HEK293T (cell line): ENCODE results near the gene KRT32.

Experiments used
- CTCF ChIA-PET: fragments of 350-600 bp; formaldehyde crosslinking; extraction: SDS; loops from one replicate; lab custom pipeline; 2021; ENCODE audit warnings: antibody characterized with exemption, inconsistent platforms; lab: Yijun Ruan, JAX
- POLR2A ChIA-PET: fragments of 350-600 bp; formaldehyde crosslinking; extraction: SDS; loops from one replicate; lab custom pipeline; 2020; ENCODE audit warnings: antibody characterized with exemption, inconsistent platforms; lab: Yijun Ruan, JAX
- DNase-seq: peaks from one replicate; pipeline ENCODE4 v3.0.0; 2012; ENCODE audit warnings: mixed read lengths; ENCODE audit errors: extremely low spot score
- ARNT ChIP-seq: fragments of 450-650 bp; IDR thresholded peaks from 2 replicates; pipeline ENCODE4 v1.6.1; 2017; ENCODE audit warnings: mild to moderate bottlenecking
- BHLHE40 ChIP-seq: fragments of 450-650 bp; IDR thresholded peaks from 2 replicates; pipeline ENCODE4 v1.6.1; 2016; ENCODE audit warnings: mild to moderate bottlenecking, moderate library complexity, borderline replicate concordance
- CTBP1 ChIP-seq: fragments of 450-650 bp; IDR thresholded peaks from 2 replicates; pipeline ENCODE4 v1.6.1; 2016; ENCODE audit warnings: borderline replicate concordance
- ELF4 ChIP-seq: fragments of 450-650 bp; IDR thresholded peaks from 2 replicates; pipeline ENCODE4 v1.6.1; 2017; ENCODE audit warnings: antibody characterized with exemption
- FOXA1 ChIP-seq: fragments of 450-650 bp; IDR thresholded peaks from 2 replicates; pipeline ENCODE4 v1.6.1; 2016; ENCODE audit warnings: mild to moderate bottlenecking
- FOXK2 ChIP-seq: fragments of 450-650 bp; IDR thresholded peaks from 2 replicates; pipeline ENCODE4 v1.6.1; 2016; ENCODE audit warnings: mild to moderate bottlenecking
- FOXM1 ChIP-seq: fragments of 450-650 bp; IDR thresholded peaks from 2 replicates; pipeline ENCODE4 v1.6.1; 2017; ENCODE audit warnings: mild to moderate bottlenecking, borderline replicate concordance
- HDGF ChIP-seq: fragments of 450-650 bp; IDR thresholded peaks from 2 replicates; pipeline ENCODE4 v1.6.1; 2017; ENCODE audit warnings: antibody characterized with exemption, borderline replicate concordance
- L3MBTL2 ChIP-seq: fragments of 450-650 bp; conservative IDR thresholded peaks from 2 replicates; pipeline ENCODE4 v1.6.1; 2016; ENCODE audit warnings: mild to moderate bottlenecking
- LEF1 ChIP-seq: fragments of 450-650 bp; IDR thresholded peaks from 2 replicates; pipeline ENCODE4 v1.6.1; 2017; ENCODE audit warnings: mild to moderate bottlenecking, borderline replicate concordance
- NFRKB ChIP-seq: fragments of 450-650 bp; IDR thresholded peaks from 2 replicates; pipeline ENCODE4 v1.6.1; 2016; ENCODE audit warnings: mild to moderate bottlenecking, moderate library complexity
- SP1 ChIP-seq: fragments of 450-650 bp; IDR thresholded peaks from 2 replicates; pipeline ENCODE4 v1.6.1; 2017
- SUZ12 ChIP-seq: fragments of 450-650 bp; IDR thresholded peaks from 2 replicates; pipeline ENCODE4 v1.6.1; 2016; ENCODE audit warnings: mild to moderate bottlenecking
- TARDBP ChIP-seq: fragments of 450-650 bp; IDR thresholded peaks from 2 replicates; pipeline ENCODE4 v1.6.1; 2016
- ZNF384 ChIP-seq: fragments of 450-650 bp; IDR thresholded peaks from 2 replicates; pipeline ENCODE4 v1.6.1; 2016
- TF ChIP-seq, protein P1 (sequence below): fragments of 450-650 bp; IDR thresholded peaks from 2 replicates; pipeline ENCODE4 v1.6.1; 2016

KRT32 gene

GRCh38 chr17:41444186-41444585 lies 23.0 kb downstream of the KRT32 start:
- CTCF ChIA-PET = no interaction called here
- no peak for DNase-seq
- TF ChIP-seq ZNF384 (no peak), CTBP1 (no peak), SP1 (no peak), LEF1 (no peak), FOXM1 (no peak), BHLHE40 (no peak), FOXK2 (no peak), HDGF (no peak), ELF4 (no peak), NFRKB (no peak), FOXA1 (no peak), ARNT (no peak), TARDBP (no peak), L3MBTL2 (no peak), SUZ12 (no peak)
- TF ChIP-seq, protein P1, sequence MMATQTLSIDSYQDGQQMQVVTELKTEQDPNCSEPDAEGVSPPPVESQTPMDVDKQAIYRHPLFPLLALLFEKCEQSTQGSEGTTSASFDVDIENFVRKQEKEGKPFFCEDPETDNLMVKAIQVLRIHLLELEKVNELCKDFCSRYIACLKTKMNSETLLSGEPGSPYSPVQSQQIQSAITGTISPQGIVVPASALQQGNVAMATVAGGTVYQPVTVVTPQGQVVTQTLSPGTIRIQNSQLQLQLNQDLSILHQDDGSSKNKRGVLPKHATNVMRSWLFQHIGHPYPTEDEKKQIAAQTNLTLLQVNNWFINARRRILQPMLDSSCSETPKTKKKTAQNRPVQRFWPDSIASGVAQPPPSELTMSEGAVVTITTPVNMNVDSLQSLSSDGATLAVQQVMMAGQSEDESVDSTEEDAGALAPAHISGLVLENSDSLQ = no peak
- POLR2A ChIA-PET = no interaction called here

GRCh38 chr17:41442739-41443138 lies 24.4 kb downstream of the KRT32 start:
- no peak for DNase-seq
- ChIA-PET CTCF (no interaction called here), POLR2A (no interaction called here)
- TF ChIP-seq FOXK2 (no peak), FOXA1 (no peak), SP1 (no peak), L3MBTL2 (no peak), BHLHE40 (no peak), LEF1 (no peak), NFRKB (no peak), ARNT (no peak)
- TF ChIP-seq, protein P1 = no peak

- CTCF ChIA-PET = no interaction called here
- TF ChIP-seq TARDBP (no peak), BHLHE40 (no peak), HDGF (no peak), SP1 (no peak), FOXM1 (no peak), SUZ12 (no peak), ELF4 (no peak), FOXK2 (no peak), L3MBTL2 (no peak), CTBP1 (no peak), ZNF384 (no peak)
- no peak for DNase-seq
- POLR2A ChIA-PET = no interaction called here
These were observed 26.6 kb downstream of the KRT32 start, which contains the start of gene KRT38 for GRCh38 chr17:41440531-41441033. TSS of gene KRT38 (minus strand) at chr17:41440983. CDS start at chr17:41440921, 62 bp downstream.

DNA sequence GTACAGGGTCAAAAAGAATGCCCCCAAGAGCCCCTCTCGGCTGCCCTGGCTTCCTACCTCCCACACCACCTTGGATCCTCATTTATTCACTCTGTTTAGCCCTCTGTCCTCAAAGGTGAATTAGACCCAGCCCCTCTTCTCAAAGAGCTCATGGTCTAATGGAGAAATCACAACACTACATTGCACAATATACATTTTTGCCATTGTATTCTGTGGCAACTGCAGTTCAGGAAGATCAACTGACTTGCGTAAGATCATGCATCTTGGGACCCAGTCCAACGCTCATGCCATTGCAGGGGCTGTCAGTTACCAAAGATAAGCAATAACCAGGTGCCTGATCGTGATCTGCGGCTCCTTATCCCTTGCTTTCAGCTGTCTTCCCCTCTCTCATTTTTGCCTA lies 27.8 kb downstream of the KRT32 start:
- TF ChIP-seq ARNT = no peak
- no peak for TF ChIP-seq CTBP1
- ChIA-PET CTCF (no interaction called here), POLR2A (no interaction called here)
- DNase-seq = no peak

DNA sequence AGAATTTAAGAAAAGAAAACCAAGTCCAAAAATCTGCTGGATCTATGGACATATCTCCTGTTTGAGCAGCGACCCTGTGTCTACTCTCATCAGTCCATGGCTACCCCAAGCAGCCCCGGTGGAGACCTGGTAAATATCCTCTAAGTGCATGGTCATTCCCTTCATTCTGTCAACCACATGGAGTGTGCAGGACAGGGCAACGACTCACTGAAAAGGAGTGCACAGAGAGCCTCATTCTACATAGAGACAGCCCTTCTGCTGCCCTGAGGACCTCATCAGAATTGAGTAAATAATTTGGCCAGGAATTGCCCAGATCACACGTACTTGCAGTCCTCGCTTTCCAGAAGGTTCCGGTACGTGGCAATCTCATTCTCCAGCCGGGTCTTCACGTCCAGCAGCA lies 29.4 kb downstream of the KRT32 start:
- DNase-seq = no peak
- ChIA-PET POLR2A (no interaction called here), CTCF (no interaction called here)
- no peak for TF ChIP-seq BHLHE40

DNA sequence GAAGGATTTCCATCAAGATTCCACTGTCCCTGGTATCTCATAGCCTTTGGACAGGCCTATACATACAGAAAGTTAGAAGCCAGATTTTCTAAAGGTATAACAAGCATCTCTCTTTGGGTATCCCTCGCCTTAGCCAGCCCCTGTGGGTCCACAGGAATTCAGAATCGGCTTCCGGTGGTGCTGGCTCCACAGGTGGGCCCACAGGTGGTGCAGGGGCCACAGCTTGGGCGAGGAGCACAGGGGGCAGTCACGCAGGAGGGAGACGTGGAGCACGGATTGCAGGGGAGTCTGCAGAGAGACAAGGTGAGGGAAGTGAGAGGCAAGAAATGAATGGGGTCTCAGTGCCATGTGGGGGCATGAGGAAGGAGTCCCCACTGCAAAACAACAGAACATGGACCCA lies 29.9 kb downstream of the KRT32 start:
- no peak for TF ChIP-seq HDGF
- TF ChIP-seq NFRKB = no peak
- no peak for TF ChIP-seq SP1
- no peak for TF ChIP-seq CTBP1
- no peak for TF ChIP-seq ZNF384
- TF ChIP-seq SUZ12 = no peak
- no peak for TF ChIP-seq TARDBP
- TF ChIP-seq L3MBTL2 = no peak
- TF ChIP-seq FOXM1 = no peak
- no peak for TF ChIP-seq FOXA1
- DNase-seq = no peak
- POLR2A ChIA-PET = no interaction called here
- CTCF ChIA-PET = no interaction called here

DNA sequence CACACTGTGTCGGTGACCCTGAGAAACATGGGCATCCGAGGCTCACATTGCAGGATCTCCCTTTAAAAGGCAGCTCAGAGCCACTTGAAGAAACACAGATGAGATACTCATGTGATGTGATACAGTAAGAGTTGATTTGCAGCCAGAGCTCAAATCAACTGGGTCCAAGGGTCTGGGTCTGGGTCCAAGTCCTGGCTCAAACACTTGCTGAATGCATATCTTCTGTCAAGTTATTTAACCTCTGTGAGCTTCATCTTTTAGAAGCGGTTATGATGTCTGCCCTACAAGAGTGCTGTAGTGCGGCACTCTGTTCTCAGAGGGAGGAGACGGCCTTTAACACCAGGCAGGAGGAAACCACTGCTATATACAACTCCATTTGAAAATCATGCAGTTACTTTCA lies 32.8 kb downstream of the KRT32 start:
- TF ChIP-seq SUZ12 (no peak), FOXM1 (no peak), BHLHE40 (no peak)
- TF ChIP-seq, protein P1 = no peak
- ChIA-PET POLR2A (no interaction called here), CTCF (no interaction called here)
- DNase-seq = no peak
